NCI-H2196 treated with DMSO at 0.1 percent for 48 hours (cell line): ENCODE data around the gene TMEM245.

ENCODE experiments used
- DNase-seq: peaks from one replicate; lab custom pipeline; 2025; ENCODE audit not compliant: unreplicated experiment; lab: John Stamatoyannopoulos, UW

TMEM245 gene

DNA sequence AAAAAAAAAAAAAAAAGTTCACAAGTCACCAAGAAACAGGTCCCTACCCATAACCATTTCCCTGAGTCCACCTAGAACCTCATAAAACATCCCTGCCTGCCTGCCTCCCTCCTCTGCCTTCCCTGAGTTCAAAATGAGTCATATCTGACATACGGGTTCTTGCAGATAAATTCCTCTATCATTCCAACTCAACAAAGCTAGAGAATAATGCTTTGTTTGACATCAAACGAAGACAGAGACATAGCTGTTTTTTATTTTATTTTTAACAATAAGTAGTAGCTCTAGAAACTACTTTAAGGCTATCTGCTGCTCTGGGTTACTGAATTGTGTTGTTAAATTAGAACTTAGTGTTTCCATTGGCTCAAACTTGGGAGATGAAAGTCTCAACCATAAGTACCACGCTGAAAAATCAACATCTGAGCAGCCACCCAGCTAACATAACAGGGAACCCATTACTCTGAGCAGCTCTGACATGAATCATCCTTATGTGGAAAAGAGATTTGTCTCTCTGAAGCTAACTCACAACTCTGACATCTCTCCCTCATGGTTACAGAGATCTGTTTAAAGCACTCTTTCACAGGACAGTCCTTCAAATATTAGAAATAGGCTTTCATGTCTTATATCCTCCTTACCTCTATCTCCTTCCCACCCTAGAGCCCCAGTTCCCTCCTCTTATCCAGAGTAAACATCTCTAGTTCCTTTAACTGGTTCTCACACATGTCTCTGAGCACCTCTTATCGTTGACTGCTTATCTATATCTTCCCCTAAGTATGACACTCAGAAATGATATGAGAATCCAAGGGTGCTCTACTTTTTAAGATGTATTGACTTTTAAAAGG, 12.1 kb downstream of the TMEM245 start:
- DNase-seq = no peak

- DNase-seq = peak; percentile 12
These were observed 17.9 kb downstream of the TMEM245 start for GRCh38 chr9:109101810-109102209.

GRCh38 chr9:109101202-109101595, 18.5 kb downstream of the TMEM245 start:
- DNase-seq = no peak

DNA sequence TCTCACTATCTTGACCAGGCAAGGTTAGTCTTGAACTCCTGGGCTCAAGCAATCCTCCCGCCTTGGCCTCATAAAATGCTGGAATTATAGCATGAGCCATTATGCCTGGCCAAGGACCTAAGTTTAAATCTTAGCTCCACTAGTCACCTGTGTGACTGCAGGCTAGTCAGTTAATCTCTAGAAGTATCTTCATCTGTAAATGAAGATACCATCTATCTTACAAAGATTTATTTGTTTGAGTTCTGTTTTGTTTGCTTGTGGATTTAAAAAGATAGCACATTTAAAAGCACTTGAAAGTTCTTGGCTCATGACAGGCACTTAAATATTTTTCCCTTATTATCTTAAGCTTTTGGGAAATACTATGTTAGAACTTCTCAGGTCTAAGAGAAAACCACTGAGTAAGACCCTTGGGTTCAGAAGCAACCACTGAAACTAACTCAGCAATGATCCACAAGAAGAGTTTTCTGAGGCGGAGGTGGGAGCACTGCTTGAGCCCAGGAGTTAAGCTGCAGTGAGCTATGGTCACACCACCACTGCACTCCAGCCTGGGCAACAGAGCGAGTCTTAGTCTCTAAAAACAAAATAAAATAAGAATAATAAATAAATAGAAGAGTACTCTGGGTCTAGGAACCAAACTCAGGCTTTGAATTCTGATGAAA, 19.1 kb downstream of the TMEM245 start:
- DNase-seq = no peak

- no peak for DNase-seq
These were observed 20.8 kb downstream of the TMEM245 start for GRCh38 chr9:109098960-109099308.

- peak; percentile 86 for DNase-seq
These were observed 21.4 kb downstream of the TMEM245 start for GRCh38 chr9:109098171-109098959.

DNA sequence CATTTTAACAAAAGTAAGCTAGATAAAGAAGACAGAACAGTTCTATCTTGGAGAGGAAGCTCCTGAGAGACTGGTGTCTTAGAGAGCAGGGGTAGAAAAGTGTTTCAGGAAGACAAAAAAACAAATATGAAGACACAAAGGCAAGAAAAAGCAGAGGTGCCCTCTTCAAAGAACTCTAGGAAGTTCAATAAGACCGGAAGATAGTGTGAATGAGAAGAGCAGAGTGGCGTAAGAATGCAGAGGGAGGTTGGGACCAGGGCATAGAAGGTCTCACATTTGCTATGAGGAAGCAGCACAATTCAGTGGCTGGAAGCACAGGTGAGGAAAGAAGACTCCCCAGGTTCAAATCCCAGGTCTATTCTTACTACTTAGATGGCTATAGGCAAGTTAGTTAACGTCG, 22.6 kb downstream of the TMEM245 start:
- no peak for DNase-seq

- DNase-seq = no peak
These were observed 24.4 kb downstream of the TMEM245 start for GRCh38 chr9:109095321-109095720.

DNA sequence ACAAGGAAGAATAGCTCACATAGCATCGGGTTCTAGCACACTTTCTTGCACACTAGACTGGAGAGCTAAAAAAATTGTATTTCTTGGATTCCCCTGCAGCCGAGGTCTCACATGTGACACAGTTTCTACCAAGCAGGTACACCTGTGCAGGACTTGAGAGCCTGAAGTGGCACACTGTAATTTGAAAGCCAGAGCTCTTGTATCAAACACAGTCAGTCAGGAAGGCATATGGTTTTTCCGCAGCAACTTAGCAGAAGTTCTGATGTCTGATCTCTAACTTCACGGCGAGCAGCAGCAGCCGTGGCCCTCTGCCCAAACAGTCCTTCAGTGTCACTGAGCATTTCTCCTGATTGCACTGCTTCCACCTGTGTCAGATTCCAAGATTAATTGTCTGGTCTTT, 25.5 kb downstream of the TMEM245 start:
- DNase-seq = no peak

GRCh38 chr9:109092587-109092986, 27.2 kb downstream of the TMEM245 start:
- no peak for DNase-seq

- DNase-seq = no peak
These were observed 27.6 kb downstream of the TMEM245 start for GRCh38 chr9:109092051-109092580.

- no peak for DNase-seq
These were observed 31.5 kb downstream of the TMEM245 start for GRCh38 chr9:109088221-109088620.

- DNase-seq = no peak
These were observed 32.0 kb downstream of the TMEM245 start for GRCh38 chr9:109087795-109088194.

GRCh38 chr9:109086221-109086620, 33.5 kb downstream of the TMEM245 start:
- DNase-seq = no peak

DNA sequence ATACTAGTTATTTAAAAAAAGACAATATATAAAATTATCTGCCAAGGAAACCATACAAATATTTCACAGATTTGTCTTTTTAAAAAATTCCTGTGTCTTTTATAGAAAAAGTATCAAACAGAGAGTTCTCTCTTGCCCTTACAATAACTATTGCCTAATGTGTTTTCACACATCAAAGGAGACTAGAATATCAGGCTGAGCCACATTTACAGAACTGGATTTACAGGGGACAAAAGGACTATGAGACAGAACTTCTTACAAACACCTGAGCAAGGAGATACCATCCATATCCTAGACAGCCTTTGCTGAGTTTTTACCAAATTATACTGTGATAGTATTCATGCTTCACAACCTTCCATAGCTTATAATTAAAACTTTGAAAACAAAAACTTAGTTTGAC, 34.2 kb downstream of the TMEM245 start:
- DNase-seq = no peak

- no peak for DNase-seq
These were observed 35.8 kb downstream of the TMEM245 start for GRCh38 chr9:109083813-109084405.

DNA sequence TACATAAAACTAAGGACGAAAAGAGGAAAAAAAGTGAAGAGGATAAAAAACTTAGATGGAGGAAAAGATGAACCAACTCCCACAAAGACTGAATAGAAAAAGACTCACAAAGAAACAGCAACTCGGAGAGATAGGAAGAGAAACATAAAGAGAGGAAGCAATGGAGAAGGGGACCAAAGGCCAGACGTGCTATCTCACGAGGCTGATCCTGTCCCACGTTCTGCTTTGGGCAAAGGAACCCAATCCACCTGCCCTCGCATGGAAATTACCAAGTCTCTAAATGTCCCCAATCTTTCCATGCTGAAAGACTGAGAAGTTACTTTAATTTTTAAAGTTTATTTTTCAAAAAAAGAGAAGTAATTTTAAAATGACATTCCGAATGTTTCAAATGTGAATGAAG, 36.6 kb downstream of the TMEM245 start:
- DNase-seq = no peak

GRCh38 chr9:109082091-109082620, 37.6 kb downstream of the TMEM245 start:
- no peak for DNase-seq

GRCh38 chr9:109074236-109074889, 45.4 kb downstream of the TMEM245 start:
- DNase-seq = no peak

DNA sequence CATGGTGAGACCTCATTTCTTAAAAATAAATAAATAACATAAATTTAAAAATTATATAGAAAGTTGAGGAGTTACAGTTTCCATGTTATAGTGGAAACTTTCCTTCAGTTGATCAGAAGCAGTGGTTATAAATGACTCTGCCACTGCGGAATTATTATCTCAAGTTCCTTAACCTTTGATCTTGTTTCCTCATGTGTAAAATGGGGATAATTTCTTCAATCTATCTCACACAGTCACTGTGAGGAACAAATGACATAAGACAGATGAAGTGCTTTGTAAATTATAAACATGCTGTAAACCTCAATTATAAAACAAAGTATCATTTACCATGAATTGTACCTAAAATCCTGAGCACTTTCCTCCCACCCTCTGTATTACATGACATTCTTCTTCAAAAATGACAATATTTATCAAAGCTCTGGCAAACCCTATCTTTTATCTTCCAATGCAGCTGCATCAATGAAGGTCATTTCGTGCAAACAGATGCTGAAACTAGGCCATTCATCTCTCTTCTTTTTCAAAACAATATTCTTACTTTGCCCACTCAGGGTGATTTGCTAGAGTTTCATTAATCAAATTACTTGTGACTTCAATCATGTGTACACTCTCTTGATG, 46.8 kb downstream of the TMEM245 start:
- no peak for DNase-seq
